ENCODE results near the gene GRPEL1.

GRPEL1 gene

GRCh38 chr4:7043284-7044136 is 24.4 kb downstream of the GRPEL1 start, which contains the start of gene TADA2B:
Gene TADA2B, plus strand, starts transcription at chr4:7043372. Its CDS starts 208 bp downstream, at chr4:7043580.
- no peak for DNase-seq

GRCh38 chr4:7042503-7043283 is 25.2 kb downstream of the GRPEL1 start:
- DNase-seq: peak; percentile 90

GRCh38 chr4:7041801-7042502 is 25.9 kb downstream of the GRPEL1 start:
- DNase-seq: no peak

- DNase-seq: no peak
Observed at GRCh38 chr4:7041246-7041645, 26.6 kb downstream of the GRPEL1 start.

- no peak for DNase-seq
Observed at GRCh38 chr4:7040765-7041164, 27.1 kb downstream of the GRPEL1 start.

- DNase-seq: no peak
Observed at GRCh38 chr4:7037425-7037824, 30.4 kb downstream of the GRPEL1 start.

- DNase-seq: no peak
Observed at GRCh38 chr4:7034262-7035081, 33.4 kb downstream of the GRPEL1 start.

- DNase-seq: no peak
Observed at GRCh38 chr4:7032596-7032995, 35.3 kb downstream of the GRPEL1 start.

- DNase-seq: no peak
Observed at GRCh38 chr4:7031558-7032449, 36.1 kb downstream of the GRPEL1 start.

GRCh38 chr4:7030856-7031255 is 37.0 kb downstream of the GRPEL1 start:
- no peak for DNase-seq

- no peak for DNase-seq
Observed at GRCh38 chr4:7029921-7030320, 37.9 kb downstream of the GRPEL1 start.

GRCh38 chr4:7029212-7029611 is 38.7 kb downstream of the GRPEL1 start:
- DNase-seq: no peak

GRCh38 chr4:7027913-7028312 is 40.0 kb downstream of the GRPEL1 start:
- DNase-seq: no peak

- DNase-seq: no peak
Observed at GRCh38 chr4:7027284-7027683, 40.6 kb downstream of the GRPEL1 start.

- DNase-seq: no peak
Observed at GRCh38 chr4:7026107-7026506, 41.8 kb downstream of the GRPEL1 start.

- no peak for DNase-seq
Observed at GRCh38 chr4:7025040-7025602, 42.7 kb downstream of the GRPEL1 start.

GRCh38 chr4:7024336-7024890 is 43.5 kb downstream of the GRPEL1 start:
- no peak for DNase-seq

GRCh38 chr4:7023901-7024300 is 44.0 kb downstream of the GRPEL1 start:
- DNase-seq: no peak

GRCh38 chr4:7023486-7023885 is 44.4 kb downstream of the GRPEL1 start:
- DNase-seq: no peak

GRCh38 chr4:7021930-7022664 is 45.8 kb downstream of the GRPEL1 start:
- no peak for DNase-seq

Measured in GF-D8 (cell line).